Measurements from ENCODE around the gene PTPN12.
"Not testable (repeated sequence)": the region's sequence is repeated elsewhere in the genome, so short reads cannot be mapped to it uniquely, and the experiment has no call there.

The PTPN12 gene

DNA sequence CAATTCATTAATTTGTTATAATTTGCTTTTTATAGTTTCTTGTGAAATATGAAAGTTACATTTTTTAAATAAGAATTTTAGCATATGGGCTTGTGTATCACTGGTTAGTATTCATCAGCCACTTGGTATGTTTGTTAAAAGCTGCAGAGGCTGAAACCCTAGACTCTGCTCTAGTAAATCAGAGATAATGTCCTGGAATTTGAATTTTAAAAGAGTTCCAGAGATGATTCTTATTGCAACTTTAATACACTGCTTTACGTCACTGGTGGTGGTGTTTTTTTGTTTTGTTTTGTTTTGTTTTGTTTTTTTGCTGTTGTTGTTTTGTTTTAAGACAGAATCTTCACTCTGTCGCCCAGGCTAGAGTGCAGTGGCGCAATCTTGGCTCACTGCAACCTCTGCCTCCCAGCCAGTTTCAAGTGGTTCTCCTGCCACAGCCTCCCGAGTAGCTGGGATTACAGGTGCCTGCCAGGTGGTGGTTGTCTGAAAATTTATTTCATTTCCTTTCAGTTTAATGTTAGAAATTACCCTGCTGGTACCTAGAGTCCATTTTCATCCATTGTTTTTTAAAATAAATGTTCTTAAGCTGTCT, 43.8 kb downstream of the PTPN12 start:
- DNase-seq = no peak

DNA sequence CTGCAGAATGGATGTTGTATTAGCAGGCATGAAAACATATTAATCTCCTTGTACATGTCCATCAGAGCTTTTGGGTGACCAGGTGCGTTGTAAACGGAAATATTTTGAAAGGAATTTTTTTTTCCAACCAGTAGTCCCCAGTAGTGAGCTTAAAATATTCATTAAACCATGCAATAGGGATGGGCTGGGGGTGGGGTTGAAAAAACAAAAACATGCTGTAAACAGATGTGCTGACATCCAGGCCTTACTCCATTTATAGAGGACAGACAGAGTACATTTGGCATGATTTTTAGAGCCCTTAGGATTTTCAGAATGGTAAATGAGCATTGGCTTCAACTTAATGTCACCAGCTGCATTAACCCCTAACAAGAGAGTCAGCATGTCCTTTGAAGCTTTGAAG, 50.2 kb downstream of the PTPN12 start:
- DNase-seq = no peak

DNA sequence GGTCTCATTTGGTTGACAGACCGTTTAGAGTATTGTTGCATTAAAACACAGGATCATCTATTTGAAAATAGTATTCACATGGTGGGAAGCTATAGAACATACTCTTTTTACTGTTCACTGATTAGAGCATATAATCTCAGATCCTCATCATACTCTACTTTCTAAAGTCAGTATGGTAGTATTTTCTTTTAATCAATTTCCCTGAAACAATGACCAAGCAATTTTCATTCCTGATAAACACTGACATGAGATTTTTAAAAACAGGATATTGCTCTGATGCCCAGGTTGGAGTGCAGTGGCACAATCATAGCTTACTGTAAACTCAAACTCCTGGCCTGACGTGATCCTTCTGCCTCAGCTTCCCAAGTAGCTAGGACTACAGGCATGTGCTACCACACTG, 63.9 kb downstream of the PTPN12 start:
- DNase-seq = no peak

DNA sequence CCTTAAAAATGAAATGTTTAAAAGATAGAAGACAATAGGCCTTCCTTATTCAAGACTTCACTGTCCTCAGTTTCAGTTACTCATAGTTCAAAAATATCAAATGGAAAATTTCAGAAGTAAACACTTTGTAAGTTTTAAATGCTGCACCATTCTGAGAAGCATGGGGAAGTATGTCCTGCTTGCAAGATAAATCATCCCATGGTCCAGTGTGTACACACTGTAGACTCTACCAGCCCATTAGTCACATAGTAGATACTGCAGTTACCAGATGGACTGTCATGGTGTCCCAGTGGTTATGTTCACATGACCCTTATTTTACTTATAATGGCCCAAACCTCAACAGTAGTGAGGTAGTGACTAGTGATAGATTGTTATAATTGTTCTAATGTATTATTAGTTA, 69.5 kb downstream of the PTPN12 start:
- no peak for DNase-seq

DNA sequence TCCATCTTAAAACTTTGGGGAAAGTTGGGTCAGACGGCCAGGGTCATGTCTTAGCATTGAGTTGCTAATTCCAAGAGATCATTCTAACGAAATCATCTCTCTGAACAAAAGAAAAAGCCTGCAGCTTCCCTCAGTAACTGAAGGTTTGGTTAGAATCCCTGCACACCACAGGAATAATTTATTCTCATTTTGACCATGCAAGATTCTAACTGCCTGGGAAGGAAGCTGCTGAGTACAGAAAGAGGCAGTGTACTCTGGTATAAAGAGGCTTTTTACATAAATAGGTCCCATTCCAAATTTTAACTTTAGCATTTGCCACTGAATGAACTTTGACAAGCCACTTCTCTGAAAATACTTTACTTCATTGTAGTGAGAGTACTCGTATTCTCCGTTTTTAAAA, 82.2 kb downstream of the PTPN12 start:
- no peak for DNase-seq

DNA sequence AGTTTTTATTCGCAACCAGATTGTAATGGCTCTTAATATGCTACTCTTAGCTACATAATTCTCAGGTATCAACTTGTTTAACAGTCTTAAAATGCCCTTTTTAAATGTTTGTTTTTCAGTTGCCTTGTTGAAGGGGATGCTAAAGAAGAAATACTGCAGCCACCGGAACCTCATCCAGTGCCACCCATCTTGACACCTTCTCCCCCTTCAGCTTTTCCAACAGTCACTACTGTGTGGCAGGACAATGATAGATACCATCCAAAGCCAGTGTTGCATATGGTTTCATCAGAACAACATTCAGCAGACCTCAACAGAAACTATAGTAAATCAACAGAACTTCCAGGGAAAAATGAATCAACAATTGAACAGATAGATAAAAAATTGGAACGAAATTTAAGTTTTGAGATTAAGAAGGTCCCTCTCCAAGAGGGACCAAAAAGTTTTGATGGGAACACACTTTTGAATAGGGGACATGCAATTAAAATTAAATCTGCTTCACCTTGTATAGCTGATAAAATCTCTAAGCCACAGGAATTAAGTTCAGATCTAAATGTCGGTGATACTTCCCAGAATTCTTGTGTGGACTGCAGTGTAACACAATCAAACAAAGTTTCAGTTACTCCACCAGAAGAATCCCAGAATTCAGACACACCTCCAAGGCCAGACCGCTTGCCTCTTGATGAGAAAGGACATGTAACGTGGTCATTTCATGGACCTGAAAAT, 89.7 kb downstream of the PTPN12 start:
- no peak for DNase-seq

DNA sequence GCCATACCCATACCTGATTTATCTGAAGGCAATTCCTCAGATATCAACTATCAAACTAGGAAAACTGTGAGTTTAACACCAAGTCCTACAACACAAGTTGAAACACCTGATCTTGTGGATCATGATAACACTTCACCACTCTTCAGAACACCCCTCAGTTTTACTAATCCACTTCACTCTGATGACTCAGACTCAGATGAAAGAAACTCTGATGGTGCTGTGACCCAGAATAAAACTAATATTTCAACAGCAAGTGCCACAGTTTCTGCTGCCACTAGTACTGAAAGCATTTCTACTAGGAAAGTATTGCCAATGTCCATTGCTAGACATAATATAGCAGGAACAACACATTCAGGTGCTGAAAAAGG, 90.2 kb downstream of the PTPN12 start:
- no peak for DNase-seq

DNA sequence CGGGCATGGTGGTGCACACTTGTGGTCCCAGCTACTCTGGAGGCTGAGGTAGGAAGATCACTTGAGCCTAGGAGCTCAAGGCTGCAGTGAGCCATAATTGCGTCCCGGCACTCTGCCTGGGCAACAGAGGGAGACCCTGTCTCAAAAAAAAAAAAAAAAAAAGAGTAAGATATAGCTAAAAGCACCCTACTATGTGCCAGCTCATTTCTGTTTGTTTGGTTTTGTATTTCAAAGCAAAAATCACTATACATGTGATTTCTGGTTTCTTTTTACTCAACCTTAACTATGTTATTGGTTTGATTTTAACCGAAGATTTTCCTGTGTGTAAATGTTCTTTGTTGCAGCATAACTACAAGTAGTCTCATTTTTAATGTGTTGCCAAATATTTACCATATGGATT, 92.7 kb downstream of the PTPN12 start:
- no peak for DNase-seq

DNA sequence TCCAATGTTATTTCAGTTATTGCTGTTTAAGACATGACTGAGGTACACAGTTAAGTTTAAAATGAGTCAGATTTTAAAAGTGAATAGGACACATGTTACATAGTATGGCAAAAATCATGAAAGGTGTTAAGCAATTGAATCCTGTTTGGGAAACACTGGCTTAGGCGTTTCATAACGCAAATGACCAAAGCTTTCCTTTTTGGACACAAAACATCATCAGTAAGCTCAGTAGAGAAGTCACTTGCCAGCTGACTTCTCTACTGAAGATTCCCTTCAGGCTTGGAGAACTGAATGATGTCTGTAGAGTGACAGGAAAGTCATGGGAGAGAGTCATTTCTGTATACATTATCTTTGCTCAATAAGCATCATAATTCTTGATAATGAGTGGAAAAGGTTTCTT, 94.7 kb downstream of the PTPN12 start:
- no peak for DNase-seq

DNA sequence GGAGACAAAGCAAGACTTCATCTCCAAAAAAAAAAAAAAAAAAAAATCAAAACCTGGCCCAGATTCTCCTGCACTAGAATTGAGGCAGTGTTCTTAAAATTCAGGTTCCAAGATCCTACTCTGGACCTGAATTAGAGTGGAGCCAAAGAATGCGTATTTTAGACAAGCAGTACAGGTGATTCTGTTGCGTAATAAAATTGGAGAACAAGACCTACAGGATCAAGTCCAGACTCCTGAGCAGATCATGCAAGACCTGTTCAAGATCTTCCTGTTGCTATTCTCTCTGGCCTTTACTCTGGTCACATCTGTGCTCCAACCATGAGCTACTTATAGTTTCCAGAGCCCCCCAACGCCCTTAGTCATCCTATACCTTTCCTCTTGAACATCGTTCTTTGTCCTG, 107.7 kb downstream of the PTPN12 start:
- DNase-seq = no peak

DNA sequence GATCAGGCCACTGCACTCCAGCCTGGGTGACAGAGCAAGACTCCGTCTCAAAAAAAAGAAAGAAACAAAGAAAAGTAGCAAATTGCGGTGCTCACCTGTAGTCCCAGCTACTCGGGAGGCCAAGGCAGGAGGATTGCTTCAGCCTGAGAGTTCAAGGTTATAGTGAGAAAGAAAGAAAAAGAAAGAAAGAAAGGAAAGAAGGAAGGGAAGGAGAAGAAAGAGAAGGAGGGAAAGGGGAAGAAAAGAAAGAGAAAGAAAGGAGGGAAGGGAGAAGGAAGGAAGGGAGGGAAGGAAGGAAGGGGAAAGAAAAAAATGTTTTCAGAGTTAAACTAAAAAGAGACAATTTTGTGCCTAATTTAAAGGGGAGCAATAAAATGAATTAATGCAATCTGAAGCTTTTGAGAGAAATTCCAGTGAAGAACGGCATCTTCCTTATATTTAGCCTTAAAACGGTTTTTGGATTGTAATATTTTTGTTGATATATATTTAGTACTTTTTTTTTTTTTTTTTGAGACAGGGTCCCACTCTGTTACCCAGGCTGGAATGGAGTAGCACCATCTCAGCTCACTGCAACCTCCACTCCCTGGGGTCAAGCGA, 111.7 kb downstream of the PTPN12 start:
- DNase-seq = no peak

DNA sequence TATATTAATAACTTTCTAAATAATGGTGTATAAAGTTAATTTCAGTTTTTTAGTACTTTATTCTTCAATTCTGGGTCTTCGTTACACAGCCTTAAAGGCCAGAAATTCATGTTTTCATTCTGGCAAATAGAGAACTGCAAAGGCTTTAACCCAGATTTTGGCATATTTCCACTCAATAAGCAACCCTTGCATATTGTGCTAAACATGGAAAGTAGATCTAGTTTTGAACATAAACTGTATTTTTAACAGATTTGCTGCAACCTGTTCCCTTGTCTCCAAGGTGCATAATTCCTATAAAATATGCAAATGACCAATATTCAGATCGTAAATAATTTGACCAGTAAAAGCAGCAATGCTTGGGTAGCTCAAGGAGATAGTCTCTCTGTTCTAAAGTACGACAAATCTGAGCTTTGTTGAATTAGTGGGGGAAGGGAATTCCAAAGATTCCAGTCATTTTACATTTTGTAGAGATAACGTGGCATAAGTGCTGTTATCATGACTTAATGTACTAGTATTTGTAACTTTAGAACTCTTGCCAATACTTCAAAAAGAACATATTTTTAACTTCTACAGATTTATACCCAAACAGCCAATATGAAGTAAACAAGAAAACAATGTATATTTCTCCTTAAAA, 112.7 kb downstream of the PTPN12 start:
- no peak for DNase-seq

DNA sequence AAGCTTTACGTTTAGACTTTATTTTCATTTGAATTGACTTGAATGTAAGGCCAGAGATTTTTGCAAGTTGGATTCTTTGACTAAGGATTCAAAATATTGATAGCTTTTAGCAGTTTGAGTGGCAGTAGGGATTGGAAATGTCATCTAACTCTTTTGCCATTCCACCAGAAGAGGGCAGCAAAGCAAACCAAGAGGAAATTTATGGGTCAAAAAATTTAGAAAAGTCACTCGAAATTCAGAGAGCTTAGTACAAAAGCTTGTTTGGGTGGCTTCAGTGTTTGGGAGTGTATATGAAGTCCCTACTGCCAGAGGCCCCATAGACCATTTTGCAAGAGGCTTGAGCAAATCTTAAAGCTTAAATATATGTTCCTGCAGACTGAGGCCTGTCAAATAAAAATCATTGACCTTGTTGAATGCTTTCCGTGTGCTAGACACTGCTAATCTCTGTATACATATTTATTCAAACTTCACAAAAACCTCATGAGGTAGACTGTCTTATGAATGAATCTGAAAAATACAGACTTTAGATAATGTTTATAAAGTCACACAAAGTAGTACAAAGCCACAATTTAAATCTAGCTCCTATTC, 114.6 kb downstream of the PTPN12 start:
- DNase-seq = no peak

DNA sequence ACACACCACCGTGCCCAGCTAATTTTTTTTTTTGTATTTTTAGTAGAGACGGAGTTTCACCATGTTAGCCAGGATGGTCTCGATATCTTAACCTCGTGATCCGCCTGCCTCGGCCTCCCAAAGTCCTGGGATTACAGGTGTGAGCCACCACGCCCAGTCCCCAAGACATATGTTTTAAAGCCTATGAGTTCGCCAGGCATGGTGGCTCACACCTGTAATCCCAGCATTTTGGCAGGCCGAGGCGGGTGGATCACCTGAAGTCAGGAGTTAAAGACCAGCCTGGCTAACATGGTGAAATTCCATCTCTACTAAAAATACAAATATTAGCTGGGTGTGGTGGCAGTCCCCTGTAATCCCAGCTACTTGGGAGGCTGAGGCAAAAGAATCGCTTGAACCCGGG, 115.7 kb downstream of the PTPN12 start:
- not testable (repeated sequence) for DNase-seq

DNA sequence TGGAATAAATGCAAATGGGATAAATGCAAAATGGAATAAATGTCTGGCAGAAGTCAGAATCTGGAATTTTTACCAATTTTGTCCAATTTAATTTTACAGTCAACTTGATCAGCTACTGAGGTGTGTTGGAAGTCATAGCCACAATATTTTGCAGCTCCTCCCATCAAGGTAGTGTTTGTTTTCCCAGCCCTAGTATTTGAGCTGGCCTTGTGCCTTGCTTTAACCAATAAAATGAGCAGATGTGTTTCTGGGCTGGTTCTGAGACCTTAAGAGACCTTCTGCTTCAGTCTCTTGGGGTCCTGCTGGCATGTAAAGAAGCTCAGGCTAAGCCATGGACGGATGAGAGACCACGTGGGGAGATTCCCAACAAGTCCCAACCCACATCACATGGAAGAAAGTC, 116.5 kb downstream of the PTPN12 start:
- no peak for DNase-seq

DNA sequence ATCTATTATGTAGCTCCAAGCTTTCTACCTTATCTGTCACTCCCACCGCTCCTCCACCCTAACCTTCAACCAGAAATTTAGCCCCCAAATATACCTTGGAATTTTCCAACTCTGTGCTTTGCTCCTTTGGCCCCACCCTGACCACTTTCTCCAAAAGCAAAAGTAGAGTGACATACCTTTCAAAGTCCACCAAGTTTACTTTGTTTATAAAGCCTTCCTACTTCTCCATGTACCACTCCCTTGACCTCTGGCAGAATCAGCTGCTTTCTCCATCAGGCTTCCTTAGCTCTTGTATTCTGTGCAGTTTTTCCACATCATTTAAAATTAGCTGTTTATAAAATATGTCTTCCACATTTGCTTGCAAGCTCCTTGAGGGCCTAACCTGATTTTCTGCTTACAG, 118.3 kb downstream of the PTPN12 start:
- DNase-seq = no peak

DNA sequence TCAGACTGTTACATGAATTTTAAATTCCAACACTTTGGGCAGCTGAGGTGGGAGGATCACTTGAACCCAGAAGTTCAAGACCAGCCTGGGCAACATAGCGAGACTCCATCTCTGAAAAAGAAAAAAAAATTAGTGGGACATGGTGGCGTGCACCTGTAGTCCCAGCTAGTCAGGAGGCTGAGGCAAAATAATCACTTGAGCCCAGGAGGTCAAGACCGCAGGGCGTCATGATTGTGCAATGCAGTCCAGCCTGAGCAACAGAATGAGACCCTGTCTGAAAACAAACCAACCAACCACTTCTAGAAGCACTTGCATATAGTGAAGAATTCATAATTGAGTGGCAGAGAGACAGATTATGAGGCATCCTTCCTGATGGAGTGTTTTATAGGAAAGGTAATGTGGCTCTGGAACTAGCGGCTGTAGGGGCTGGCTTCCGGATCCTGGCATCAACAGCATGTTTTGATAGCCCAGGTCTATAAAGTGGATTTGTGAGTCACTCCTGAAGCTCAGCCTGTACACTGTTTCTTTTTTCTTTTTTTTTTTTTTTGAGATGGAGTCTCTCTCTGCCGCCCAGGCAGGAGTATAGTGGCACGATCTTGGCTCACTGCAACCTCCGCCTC, 118.9 kb downstream of the PTPN12 start:
- no peak for DNase-seq

DNA sequence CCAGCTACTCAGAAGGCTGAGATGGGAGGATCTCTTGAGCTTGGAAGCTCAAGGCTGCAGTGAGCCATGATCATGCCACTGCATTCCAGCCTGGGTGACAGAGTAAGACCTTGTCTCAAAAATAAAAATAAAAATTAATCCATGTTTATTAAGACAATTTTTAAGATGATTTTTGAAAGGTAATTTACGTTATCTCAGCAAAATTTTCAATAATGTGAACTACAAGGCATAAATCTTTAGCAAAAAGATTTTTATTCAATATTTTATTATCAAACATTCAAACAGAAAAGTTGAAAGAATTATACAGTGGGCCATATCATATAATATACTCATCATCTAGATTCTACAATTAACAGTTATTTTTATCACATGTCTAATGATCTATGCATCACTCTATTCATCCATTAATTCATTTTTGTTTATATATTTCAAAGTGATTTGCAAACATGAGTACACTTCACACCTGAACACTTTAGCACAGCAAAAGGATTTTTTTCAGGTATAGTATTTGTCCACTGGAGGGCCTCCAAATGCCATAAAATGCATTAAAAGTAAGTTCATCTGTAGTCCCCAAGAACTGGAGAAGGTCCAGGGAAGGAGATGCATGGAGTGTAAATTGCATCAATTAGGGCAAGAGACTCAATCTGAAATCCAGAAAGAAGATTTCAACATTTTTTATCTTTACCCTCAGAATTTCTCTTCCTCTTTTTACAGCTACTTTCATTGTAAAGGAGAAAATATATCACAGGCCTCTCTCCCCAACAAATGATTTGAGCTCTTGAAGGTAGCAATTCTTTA, 120.5 kb downstream of the PTPN12 start:
- no peak for DNase-seq

DNA sequence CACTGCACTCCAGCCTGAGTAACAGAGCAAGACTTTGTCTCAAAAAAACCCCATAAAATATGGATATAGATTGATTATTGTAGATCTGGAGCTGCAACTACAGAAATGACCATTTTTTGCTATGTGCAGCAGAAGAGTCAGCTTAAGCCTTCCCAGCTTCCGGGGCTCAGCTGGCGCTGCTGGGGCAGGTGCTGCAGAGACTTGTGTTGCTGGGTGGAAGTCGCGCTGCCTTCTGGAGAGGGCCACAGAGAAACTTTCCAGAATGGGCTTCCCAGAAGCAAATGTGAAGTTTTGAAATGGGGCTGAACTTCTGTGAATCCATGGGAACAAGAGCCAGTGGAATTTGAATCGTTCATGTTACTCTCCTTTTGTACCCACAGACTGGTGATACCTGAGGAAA, 121.8 kb downstream of the PTPN12 start:
- DNase-seq = no peak

DNA sequence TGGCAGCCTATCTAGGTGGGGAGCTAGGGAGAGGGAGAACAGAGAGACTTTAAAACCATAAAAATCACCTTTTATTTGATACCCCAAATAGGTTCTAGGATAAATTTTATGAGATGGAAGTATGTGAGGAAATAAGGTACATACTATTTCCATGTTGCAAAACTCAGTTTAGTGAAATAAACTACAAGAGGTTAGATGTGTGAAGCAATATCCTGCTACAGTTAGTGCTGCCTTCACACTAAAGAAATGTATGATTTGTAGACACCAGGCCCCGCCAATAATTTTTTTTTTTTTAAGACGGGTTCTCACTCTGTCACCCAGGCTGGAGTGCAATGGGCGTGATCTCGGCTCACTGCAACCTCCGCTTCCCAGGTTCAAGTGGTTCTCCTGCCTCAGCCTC, 124.7 kb downstream of the PTPN12 start:
- no peak for DNase-seq

DNA sequence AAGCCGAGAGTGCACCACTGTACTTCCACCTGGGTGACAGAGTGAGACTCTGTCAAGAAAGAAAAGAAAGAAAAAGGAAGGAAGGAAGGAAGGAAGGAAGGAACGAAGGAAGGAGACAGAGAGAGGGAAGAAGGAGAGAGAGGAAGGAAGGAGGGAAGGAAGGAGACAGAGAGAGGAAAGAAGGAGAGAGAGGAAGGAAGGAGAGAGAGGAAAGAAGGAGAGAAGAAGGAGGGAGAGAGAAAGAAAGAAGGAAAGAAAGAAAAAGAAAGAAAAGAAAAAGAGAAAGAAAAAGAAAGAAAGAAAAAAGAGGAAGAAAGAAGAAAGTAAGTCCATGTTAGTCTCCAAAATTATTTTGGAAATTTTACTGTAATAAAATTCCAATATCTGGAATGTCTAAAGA, 125.8 kb downstream of the PTPN12 start:
- DNase-seq = no peak

DNA sequence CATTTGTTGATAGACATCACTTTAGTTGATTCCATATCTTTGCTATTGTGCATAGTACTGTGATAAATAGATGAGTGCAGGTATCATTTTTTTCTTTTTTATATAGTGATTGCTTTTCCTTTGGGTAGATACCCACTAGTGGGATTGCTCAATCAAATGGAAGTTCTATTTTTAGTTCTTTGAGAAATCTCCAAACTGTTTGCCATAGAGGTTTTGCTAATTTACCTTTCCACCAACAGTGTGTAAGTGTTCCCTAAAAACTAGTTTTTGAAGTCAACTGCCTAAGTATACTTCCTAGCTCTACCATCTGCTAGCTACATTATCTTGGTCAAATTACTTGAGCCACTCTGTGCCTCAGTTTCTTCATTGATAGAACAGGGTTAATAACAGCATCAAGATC, 127.6 kb downstream of the PTPN12 start:
- no peak for DNase-seq

DNA sequence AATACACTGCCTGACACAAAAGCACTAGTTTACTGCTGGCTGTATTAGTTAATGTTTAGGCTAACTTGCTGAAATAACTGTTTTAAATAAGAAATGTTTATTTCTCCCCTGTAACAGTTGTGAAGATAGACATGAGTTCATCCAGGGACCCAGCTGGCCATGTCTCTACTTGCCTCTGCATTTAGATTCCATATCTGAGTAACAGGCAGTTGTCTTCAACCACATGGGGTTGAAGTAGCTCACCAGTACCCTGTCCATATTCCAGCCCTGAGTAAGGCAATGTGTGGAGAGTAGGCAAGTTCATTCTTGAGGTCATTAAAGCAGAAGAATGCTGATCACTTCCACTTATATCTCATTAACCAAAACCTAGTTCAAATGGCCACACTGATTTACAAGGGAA, 128.1 kb downstream of the PTPN12 start:
- DNase-seq = no peak
